ENCODE data around the gene OSTF1. TPM values are rescaled to one million over a fixed set of nuclear protein-coding genes. Genes with fewer than 3 reads are reported as not detected.

Gene OSTF1
- total RNA-seq, 1 donor from 2014 or later: 4.4 TPM

DNA sequence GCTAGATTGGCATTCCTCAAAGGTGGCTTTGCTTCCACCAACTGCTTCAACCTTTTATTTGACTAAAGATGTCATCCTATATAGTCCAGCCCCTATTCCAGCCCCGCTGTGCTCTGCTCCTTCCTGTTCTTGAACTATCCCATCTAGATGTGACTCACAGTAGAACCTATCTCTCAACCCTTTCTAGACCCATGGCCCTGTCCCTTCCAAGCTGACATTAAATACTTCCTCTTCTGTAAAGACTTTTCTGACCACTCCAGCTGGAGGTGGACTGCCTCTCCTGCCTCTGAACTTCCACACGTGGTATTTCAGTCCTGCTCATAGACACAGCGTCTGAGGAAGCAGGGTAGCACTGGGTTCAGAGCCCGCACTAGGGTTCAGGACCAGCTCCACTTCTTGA lies 32.4 kb downstream of the OSTF1 start:
- Mint-ChIP-seq H3K27me3 (ENCODE audit: low read depth) (no peaks in the 10 kb centered on the region), H3K27ac (ENCODE audit: unreplicated experiment) (no peak overlapping the region), H3K4me3 (no peak overlapping the region), H3K9me3 (no peaks in the 10 kb centered on the region), H3K36me3 (ENCODE audit: low read depth) (peaks cover 4% of the 10 kb centered on the region), H3K4me1 (peaks cover 4% of the 10 kb centered on the region)
- TF ChIP-seq, protein P1, sequence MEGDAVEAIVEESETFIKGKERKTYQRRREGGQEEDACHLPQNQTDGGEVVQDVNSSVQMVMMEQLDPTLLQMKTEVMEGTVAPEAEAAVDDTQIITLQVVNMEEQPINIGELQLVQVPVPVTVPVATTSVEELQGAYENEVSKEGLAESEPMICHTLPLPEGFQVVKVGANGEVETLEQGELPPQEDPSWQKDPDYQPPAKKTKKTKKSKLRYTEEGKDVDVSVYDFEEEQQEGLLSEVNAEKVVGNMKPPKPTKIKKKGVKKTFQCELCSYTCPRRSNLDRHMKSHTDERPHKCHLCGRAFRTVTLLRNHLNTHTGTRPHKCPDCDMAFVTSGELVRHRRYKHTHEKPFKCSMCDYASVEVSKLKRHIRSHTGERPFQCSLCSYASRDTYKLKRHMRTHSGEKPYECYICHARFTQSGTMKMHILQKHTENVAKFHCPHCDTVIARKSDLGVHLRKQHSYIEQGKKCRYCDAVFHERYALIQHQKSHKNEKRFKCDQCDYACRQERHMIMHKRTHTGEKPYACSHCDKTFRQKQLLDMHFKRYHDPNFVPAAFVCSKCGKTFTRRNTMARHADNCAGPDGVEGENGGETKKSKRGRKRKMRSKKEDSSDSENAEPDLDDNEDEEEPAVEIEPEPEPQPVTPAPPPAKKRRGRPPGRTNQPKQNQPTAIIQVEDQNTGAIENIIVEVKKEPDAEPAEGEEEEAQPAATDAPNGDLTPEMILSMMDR (conservative IDR thresholded peaks at IDR 0.05): no peak
- no peak for DNase-seq (ENCODE audit: low read depth, low spot score)

DNA sequence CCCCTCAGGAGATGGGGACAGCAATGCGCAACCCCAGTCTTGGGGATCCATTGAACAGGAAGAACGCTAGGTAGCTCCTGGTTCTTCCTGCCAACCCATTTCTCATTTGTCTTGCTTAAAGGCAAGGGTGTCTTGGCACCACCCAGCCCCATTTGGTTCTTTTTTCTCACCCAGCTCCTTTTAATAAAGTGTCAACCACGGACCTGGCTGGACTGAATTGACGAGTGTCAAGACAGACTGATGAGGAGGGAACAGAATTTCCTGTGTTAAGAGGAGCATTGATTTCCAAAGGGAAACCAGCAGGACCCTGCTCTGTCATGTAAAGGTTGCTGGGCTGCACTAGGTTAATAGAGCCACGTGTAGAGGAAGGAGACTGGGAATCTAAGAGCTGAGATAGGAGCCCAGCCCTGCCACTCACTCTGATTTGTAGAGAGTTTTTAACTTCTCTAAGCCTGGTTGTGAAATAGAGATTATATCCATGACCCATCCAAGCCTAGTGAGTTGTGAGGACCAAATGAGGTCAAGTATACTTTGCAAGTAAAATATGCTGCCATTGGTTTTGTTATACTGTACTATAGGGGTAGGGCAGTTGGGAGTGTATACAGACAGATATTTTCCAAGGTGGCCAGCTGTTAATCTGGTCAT lies 33.7 kb downstream of the OSTF1 start:
- peaks cover 4% of the 10 kb centered on the region for H3K36me3 Mint-ChIP-seq (ENCODE audit: low read depth)
- H3K4me3 Mint-ChIP-seq: no peak overlapping the region
- H3K4me1 Mint-ChIP-seq: no peaks in the 10 kb centered on the region
- H3K27me3 Mint-ChIP-seq (ENCODE audit: low read depth): no peaks in the 10 kb centered on the region
- H3K9me3 Mint-ChIP-seq: no peaks in the 10 kb centered on the region
- H3K27ac Mint-ChIP-seq (ENCODE audit: unreplicated experiment): no peak overlapping the region
- DNase-seq (ENCODE audit: low read depth, low spot score): no peak
- TF ChIP-seq, protein P1 (conservative IDR thresholded peaks at IDR 0.05): no peak

DNA sequence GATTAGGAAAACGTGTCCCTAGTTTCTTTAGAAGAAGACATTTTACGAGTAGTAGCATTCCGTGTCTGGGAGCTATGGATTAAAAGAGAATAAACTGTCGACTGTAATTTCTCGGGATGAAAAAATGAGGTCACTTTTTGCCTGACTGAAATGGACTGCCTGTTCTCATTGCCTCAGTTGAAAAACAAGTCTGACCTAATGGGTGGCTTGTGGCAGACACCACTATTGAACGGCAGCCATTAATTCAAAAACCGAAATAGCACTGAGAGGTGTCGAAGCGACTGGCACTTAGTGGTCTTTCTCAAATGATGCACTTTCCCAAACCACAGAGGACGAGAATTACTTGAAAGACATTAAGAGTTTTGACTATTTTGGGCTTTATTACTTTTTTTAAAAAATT lies 35.4 kb downstream of the OSTF1 start:
- no peaks in the 10 kb centered on the region for H3K27me3 Mint-ChIP-seq (ENCODE audit: low read depth)
- H3K4me3 Mint-ChIP-seq: no peak overlapping the region
- no peaks in the 10 kb centered on the region for H3K4me1 Mint-ChIP-seq
- no peak overlapping the region for H3K27ac Mint-ChIP-seq (ENCODE audit: unreplicated experiment)
- H3K9me3 Mint-ChIP-seq: no peaks in the 10 kb centered on the region
- DNase-seq (ENCODE audit: low read depth, low spot score): no peak
- no peaks in the 10 kb centered on the region for H3K36me3 Mint-ChIP-seq (ENCODE audit: low read depth)
- TF ChIP-seq, protein P1 (conservative IDR thresholded peaks at IDR 0.05): no peak

DNA sequence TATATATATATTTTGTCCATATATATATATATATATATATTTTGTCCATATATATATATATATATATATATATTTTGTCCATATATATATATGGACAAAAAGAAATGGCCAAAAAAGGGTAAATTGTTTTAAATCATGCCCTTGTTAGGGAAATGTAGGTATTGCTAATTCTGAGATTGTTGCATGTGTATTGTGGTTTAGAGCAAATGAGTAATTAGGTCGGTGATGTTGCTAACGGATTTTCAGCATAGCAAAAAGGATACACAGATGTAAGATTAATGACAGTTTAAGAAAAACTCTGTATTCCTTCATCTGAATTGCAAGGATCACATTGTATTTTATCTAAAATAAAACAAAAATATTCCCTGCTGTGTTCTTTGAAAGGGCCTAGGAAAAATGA lies 40.2 kb downstream of the OSTF1 start:
- TF ChIP-seq, protein P1 (conservative IDR thresholded peaks at IDR 0.05): no peak
- no peaks in the 10 kb centered on the region for H3K27me3 Mint-ChIP-seq (ENCODE audit: low read depth)
- no peak for DNase-seq (ENCODE audit: low read depth, low spot score)
- no peak overlapping the region for H3K4me3 Mint-ChIP-seq
- H3K36me3 Mint-ChIP-seq (ENCODE audit: low read depth): no peaks in the 10 kb centered on the region
- no peaks in the 10 kb centered on the region for H3K4me1 Mint-ChIP-seq
- no peak overlapping the region for H3K27ac Mint-ChIP-seq (ENCODE audit: unreplicated experiment)
- H3K9me3 Mint-ChIP-seq: no peaks in the 10 kb centered on the region

DNA sequence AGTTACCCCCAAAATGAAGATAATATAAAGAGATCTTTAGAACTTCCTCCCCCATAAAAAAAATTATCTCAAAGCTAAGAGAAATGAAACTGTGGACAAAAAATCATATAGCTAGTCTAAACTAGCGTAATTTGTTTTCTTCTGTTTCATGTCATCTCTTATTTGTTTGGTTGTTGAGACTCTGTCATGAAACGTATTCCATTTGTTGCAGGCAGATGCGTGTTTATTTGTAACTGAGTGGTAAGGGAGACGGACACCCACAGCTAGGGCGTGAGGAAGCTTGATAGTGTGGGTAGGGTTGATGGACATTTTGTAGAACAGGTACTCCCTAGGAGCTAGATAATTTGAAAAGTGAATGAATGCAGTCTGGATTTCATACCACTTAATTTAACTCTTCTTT lies 41.9 kb downstream of the OSTF1 start:
- TF ChIP-seq, protein P1 (conservative IDR thresholded peaks at IDR 0.05): no peak
- H3K27me3 Mint-ChIP-seq (ENCODE audit: low read depth): no peaks in the 10 kb centered on the region
- no peaks in the 10 kb centered on the region for H3K4me1 Mint-ChIP-seq
- H3K4me3 Mint-ChIP-seq: no peak overlapping the region
- DNase-seq (ENCODE audit: low read depth, low spot score): no peak
- no peaks in the 10 kb centered on the region for H3K36me3 Mint-ChIP-seq (ENCODE audit: low read depth)
- no peaks in the 10 kb centered on the region for H3K9me3 Mint-ChIP-seq
- no peak overlapping the region for H3K27ac Mint-ChIP-seq (ENCODE audit: unreplicated experiment)

Measured in neural crest cell (in vitro differentiated cells).